Neuronal stem cell (in vitro differentiated cells): ENCODE measurements around the gene GRID1.

Source experiments
- DNase-seq: peaks from one replicate; pipeline ENCODE4 v3.0.0-alpha.2; 2013; ENCODE audit warnings: low spot score
- H2AFZ ChIP-seq: one replicate; pipeline ENCODE4 v1.6.1; 2013; ENCODE audit warnings: mild to moderate bottlenecking, low read length, inconsistent platforms
- H2AK5ac ChIP-seq: 2 replicates; pipeline ENCODE4 v1.6.1; 2013; ENCODE audit warnings: low read depth, mild to moderate bottlenecking, inconsistent platforms, low read length, moderate library complexity, mixed read lengths
- H2BK120ac ChIP-seq: 2 replicates; pipeline ENCODE4 v1.6.1; 2013; ENCODE audit warnings: low read depth, mild to moderate bottlenecking, inconsistent platforms, low read length, moderate library complexity, mixed read lengths
- H2BK12ac ChIP-seq: one replicate; pipeline ENCODE4 v1.6.1; 2013; ENCODE audit warnings: low read length, inconsistent platforms
- H2BK15ac ChIP-seq: 2 replicates; pipeline ENCODE4 v1.6.1; 2013; ENCODE audit warnings: mild to moderate bottlenecking, low read length, inconsistent platforms, mixed read lengths
- H2BK5ac ChIP-seq: one replicate; pipeline ENCODE4 v1.6.1; 2013; ENCODE audit warnings: inconsistent platforms, mild to moderate bottlenecking, low read length, moderate library complexity
- H3K14ac ChIP-seq: one replicate; pipeline ENCODE4 v1.6.1; 2013; ENCODE audit warnings: low read length, inconsistent platforms
- H3K18ac ChIP-seq: 2 replicates; pipeline ENCODE4 v1.6.1; 2013; ENCODE audit warnings: low read length, inconsistent platforms
- H3K23ac ChIP-seq: 2 replicates; pipeline ENCODE4 v1.6.1; 2013; ENCODE audit warnings: low read depth, mild to moderate bottlenecking, mixed read lengths, low read length, inconsistent platforms; ENCODE audit not compliant: poor library complexity
- H3K27ac ChIP-seq: replicated peaks from 3 replicates; pipeline ENCODE4 v1.5.1; 2013; ENCODE audit warnings: low read length, inconsistent platforms
- H3K27me3 ChIP-seq, 3 experiments: 2 replicates each; pipeline ENCODE4 v1.6.1; 2013; ENCODE audit warnings: low read length in 3 of 3, mild to moderate bottlenecking in 2 of 3, inconsistent platforms in 1 of 3, low read depth in 1 of 3, mixed read lengths in 1 of 3, moderate library complexity in 1 of 3; ENCODE audit not compliant: control insufficient read depth in 3 of 3, insufficient read depth in 3 of 3
- H3K36me3 ChIP-seq, 2 donors: replicated peaks in 1 of 2; 2 replicates each; pipeline ENCODE4 v1.6.1; 2013; ENCODE audit warnings: low read length in 2 of 2; ENCODE audit not compliant: control insufficient read depth in 2 of 2, insufficient read depth in 2 of 2
- H3K4ac ChIP-seq: 2 replicates; pipeline ENCODE4 v1.6.1; 2013; ENCODE audit warnings: inconsistent platforms, mild to moderate bottlenecking, low read length, moderate library complexity
- H3K4me1 ChIP-seq, 2 donors: 1 replicate in 1 of 2; 2 replicates in 1 of 2; pipeline ENCODE4 v1.6.1; 2013; ENCODE audit warnings: low read length in 2 of 2, low read depth in 1 of 2; ENCODE audit not compliant: control insufficient read depth in 2 of 2, insufficient read depth in 1 of 2
- H3K4me2 ChIP-seq: one replicate; pipeline ENCODE4 v1.6.1; 2013; ENCODE audit warnings: mild to moderate bottlenecking, low read length, inconsistent platforms; ENCODE audit not compliant: insufficient read depth, poor library complexity, severe bottlenecking
- H3K4me3 ChIP-seq, 2 donors: 2 replicates each; pipeline ENCODE4 v1.5.1; 2013; ENCODE audit warnings: low read length in 2 of 2, mild to moderate bottlenecking in 2 of 2, inconsistent platforms in 1 of 2, moderate library complexity in 1 of 2
- H3K79me1 ChIP-seq: one replicate; pipeline ENCODE4 v1.6.1; 2013; ENCODE audit warnings: low read depth, mild to moderate bottlenecking, inconsistent platforms, low read length, moderate library complexity
- H3K9ac ChIP-seq: one replicate; pipeline ENCODE4 v1.6.1; 2013; ENCODE audit warnings: mild to moderate bottlenecking, low read depth, low read length, inconsistent platforms; ENCODE audit not compliant: poor library complexity
- H3K9me3 ChIP-seq, 2 donors: replicated peaks in 1 of 2; 2 replicates each; pipeline versions ENCODE3 to v1.6.1; 2013; ENCODE audit warnings: low read length in 2 of 2, mild to moderate bottlenecking in 2 of 2, inconsistent platforms in 1 of 2, low read depth in 1 of 2, mixed read lengths in 1 of 2, moderate library complexity in 1 of 2; ENCODE audit not compliant: control insufficient read depth in 2 of 2, insufficient read depth in 1 of 2
- H4K8ac ChIP-seq: one replicate; pipeline ENCODE4 v1.6.1; 2013; ENCODE audit warnings: low read depth, mild to moderate bottlenecking, inconsistent platforms, low read length, moderate library complexity
- H4K91ac ChIP-seq: one replicate; pipeline ENCODE4 v1.6.1; 2013; ENCODE audit warnings: low read length, low read depth, mild to moderate bottlenecking, inconsistent platforms; ENCODE audit not compliant: poor library complexity
- WGBS, 2 donors: extraction: QIAGEN DNeasy Blood & Tissue Kit; methylation state at CpG; one replicate each; pipeline ENCODE4 v1.1.7; 2013; ENCODE audit warnings: missing lambda C conversion rate in 2 of 2, mixed read lengths in 1 of 2; ENCODE audit not compliant: insufficient read length in 2 of 2, insufficient replicate concordance in 1 of 2; ENCODE audit errors: extremely low coverage in 2 of 2; 5-methylcytosine and 5-hydroxymethylcytosine counted together

The GRID1 gene

GRCh38 chr10:86359954-86360353, 6.6 kb downstream of the GRID1 start:
- Histone ChIP-seq H3K36me3 (no peaks in the 10 kb centered on the region), H2AFZ (no peak overlapping the region), H3K9me3 (peaks cover 0 to 7% of the 10 kb centered on the region in 2 donors), H3K23ac (no peak overlapping the region), H3K14ac (no peak overlapping the region), H4K91ac (no peak overlapping the region), H2BK5ac (no peak overlapping the region), H3K4me2 (no peak overlapping the region), H2BK120ac (no peak overlapping the region), H3K27me3 (peaks cover 18 to 69% (median 31%) of the 10 kb centered on the region in 3 experiments), H4K8ac (no peak overlapping the region), H3K9ac (no peak overlapping the region), H3K4me1 (peaks cover 0 to 13% of the 10 kb centered on the region in 2 donors), H3K18ac (no peak overlapping the region), H3K4ac (no peak overlapping the region), H2BK12ac (no peak overlapping the region), H2AK5ac (no peak overlapping the region), H2BK15ac (no peak overlapping the region), H3K27ac (no peak overlapping the region), H3K4me3 (no peak overlapping the region), H3K79me1 (no peaks in the 10 kb centered on the region)
- DNase-seq: no peak
- WGBS, 2 donors: no CpG with 5 or more reads among the region's 1 CpG

GRCh38 chr10:86359111-86359510, 7.5 kb downstream of the GRID1 start:
- no peak overlapping the region for H3K14ac ChIP-seq
- H3K9ac ChIP-seq: no peak overlapping the region
- H3K18ac ChIP-seq: no peak overlapping the region
- H3K4me1 ChIP-seq: peaks cover 0 to 11% of the 10 kb centered on the region in 2 donors
- H2AK5ac ChIP-seq: no peak overlapping the region
- H3K9me3 ChIP-seq: peaks cover 0 to 7% of the 10 kb centered on the region in 2 donors
- no peak for DNase-seq
- WGBS, 2 donors: no CpG with 5 or more reads among the region's 7 CpGs
- H3K23ac ChIP-seq: no peak overlapping the region
- peaks cover 9 to 61% (median 22%) of the 10 kb centered on the region in 3 experiments for H3K27me3 ChIP-seq
- no peaks in the 10 kb centered on the region for H3K36me3 ChIP-seq
- no peak overlapping the region for H2AFZ ChIP-seq
- H3K4ac ChIP-seq: no peak overlapping the region
- H2BK120ac ChIP-seq: no peak overlapping the region
- H3K4me2 ChIP-seq: no peak overlapping the region
- H2BK15ac ChIP-seq: no peak overlapping the region
- no peak overlapping the region for H2BK5ac ChIP-seq
- H4K8ac ChIP-seq: no peak overlapping the region
- H3K27ac ChIP-seq: no peak overlapping the region
- no peak overlapping the region for H4K91ac ChIP-seq
- no peak overlapping the region for H2BK12ac ChIP-seq
- H3K4me3 ChIP-seq: no peak overlapping the region
- no peaks in the 10 kb centered on the region for H3K79me1 ChIP-seq

GRCh38 chr10:86357676-86358075, 8.9 kb downstream of the GRID1 start:
- no peak overlapping the region for H3K4ac ChIP-seq
- H3K18ac ChIP-seq: peak overlapping the region; percentile 6
- H3K4me3 ChIP-seq: no peak overlapping the region
- H3K4me2 ChIP-seq: no peak overlapping the region
- H2BK5ac ChIP-seq: no peak overlapping the region
- H2AFZ ChIP-seq: no peak overlapping the region
- H3K79me1 ChIP-seq: no peaks in the 10 kb centered on the region
- H2BK12ac ChIP-seq: no peak overlapping the region
- H3K23ac ChIP-seq: no peak overlapping the region
- no peak overlapping the region for H4K8ac ChIP-seq
- DNase-seq: no peak
- WGBS, 2 donors: no CpG with 5 or more reads among the region's 9 CpGs
- peaks cover 0 to 46% (median 10%) of the 10 kb centered on the region in 3 experiments for H3K27me3 ChIP-seq
- H3K9me3 ChIP-seq: peaks cover 0 to 1% of the 10 kb centered on the region in 2 donors
- H4K91ac ChIP-seq: no peak overlapping the region
- H3K36me3 ChIP-seq: no peaks in the 10 kb centered on the region
- no peak overlapping the region for H2AK5ac ChIP-seq
- no peak overlapping the region for H3K9ac ChIP-seq
- H3K4me1 ChIP-seq: peaks cover 0 to 2% of the 10 kb centered on the region in 2 donors
- H3K14ac ChIP-seq: no peak overlapping the region
- H3K27ac ChIP-seq: no peak overlapping the region
- H2BK15ac ChIP-seq: no peak overlapping the region
- no peak overlapping the region for H2BK120ac ChIP-seq

- H2BK120ac ChIP-seq: no peak overlapping the region
- no peak for DNase-seq
- no CpG with 5 or more reads among the region's 2 CpGs for WGBS, 2 donors
Measured at GRCh38 chr10:86357041-86357440, 9.6 kb downstream of the GRID1 start.

More at GRCh38 chr10:86357041-86357440, 9.6 kb downstream of the GRID1 start:
- Histone ChIP-seq H3K9ac (no peak overlapping the region), H3K4ac (no peak overlapping the region), H2BK12ac (no peak overlapping the region), H3K4me3 (no peak overlapping the region), H2BK15ac (no peak overlapping the region), H3K4me2 (no peak overlapping the region), H3K4me1 (no peaks in the 10 kb centered on the region), H3K23ac (no peak overlapping the region), H3K79me1 (no peaks in the 10 kb centered on the region), H3K14ac (no peak overlapping the region), H3K18ac (no peak overlapping the region), H3K36me3 (no peaks in the 10 kb centered on the region), H3K9me3 (no peaks in the 10 kb centered on the region), H2AK5ac (no peak overlapping the region), H2BK5ac (no peak overlapping the region), H3K27ac (no peak overlapping the region), H4K8ac (no peak overlapping the region), H4K91ac (no peak overlapping the region), H3K27me3 (peaks cover 0 to 40% (median 3%) of the 10 kb centered on the region in 3 experiments), H2AFZ (no peak overlapping the region)
